Spleen (tissue), 11 donors: Measurements from ENCODE around the gene UBQLN1. TPM values are rescaled to one million over a fixed set of nuclear protein-coding genes. Genes with fewer than 3 reads are reported as not detected.

Experiments
- DNase-seq: peaks from one replicate; pipeline ENCODE4 v3.0.0-alpha.2; 2020
- H3K27ac ChIP-seq, 8 donors: fragments of 200-600 bp; sonication (generic) in 7 of 8; 1 replicate in 4 of 8; 2 replicates in 4 of 8; pipeline versions ENCODE4 v1.5.0 to v1.8.0; 2016 to 2021; ENCODE audit warnings: inconsistent platforms in 4 of 8, mild to moderate bottlenecking in 4 of 8, moderate library complexity in 1 of 8
- H3K27me3 ChIP-seq, 7 donors: fragments of 200-600 bp; sonication (generic) in 6 of 7; replicated peaks in 1 of 7; 1 replicate in 4 of 7; 2 replicates in 3 of 7; pipeline versions ENCODE4 v1.5.0 to v1.8.0; 2016 to 2021; ENCODE audit warnings: inconsistent platforms in 3 of 7, mild to moderate bottlenecking in 1 of 7
- H3K36me3 ChIP-seq, 6 donors: fragments of 200-600 bp; sonication (generic) in 5 of 6; 1 replicate in 4 of 6; 2 replicates in 2 of 6; pipeline versions ENCODE4 v1.5.0 to v1.8.0; 2016 to 2021; ENCODE audit warnings: inconsistent platforms in 2 of 6
- H3K4me1 ChIP-seq, 6 donors: fragments of 200-600 bp; sonication (generic) in 5 of 6; 1 replicate in 3 of 6; 2 replicates in 3 of 6; pipeline versions ENCODE4 v1.5.0 to v1.8.0; 2016 to 2021; ENCODE audit warnings: inconsistent platforms in 3 of 6
- H3K4me3 ChIP-seq, 8 donors: fragments of 200-600 bp; sonication (generic) in 7 of 8; 1 replicate in 4 of 8; 2 replicates in 4 of 8; pipeline versions ENCODE4 v1.5.0 to v1.8.0; 2016 to 2021; ENCODE audit warnings: inconsistent platforms in 4 of 8, mild to moderate bottlenecking in 4 of 8, moderate library complexity in 2 of 8
- H3K9me3 ChIP-seq, 8 donors: fragments of 200-600 bp; sonication (generic) in 7 of 8; 1 replicate in 4 of 8; 2 replicates in 4 of 8; pipeline versions ENCODE4 v1.5.0 to v1.8.0; 2016 to 2021; ENCODE audit warnings: inconsistent platforms in 4 of 8
- CTCF ChIP-seq, 11 experiments: fragments of 200-600 bp in 7 of 11; fragments of 450-650 bp in 4 of 11; sonication (generic) in 4 of 11; IDR thresholded peaks in 8 of 11; conservative IDR thresholded peaks in 3 of 11; 1 replicate in 7 of 11; 2 replicates in 4 of 11; pipeline versions ENCODE4 v1.4.0 to v1.8.0; 2016 to 2021; ENCODE audit warnings: antibody characterized with exemption in 11 of 11, inconsistent platforms in 4 of 11, mild to moderate bottlenecking in 1 of 11
- POLR2A ChIP-seq, 3 donors: fragments of 450-650 bp; IDR thresholded peaks; one replicate each; pipeline ENCODE4 v1.5.1; 2017; ENCODE audit warnings: antibody characterized with exemption in 3 of 3, mild to moderate bottlenecking in 1 of 3
- POLR2AphosphoS5 ChIP-seq, 3 donors: sonication (generic); formaldehyde crosslinking; IDR thresholded peaks; one replicate each; pipeline ENCODE4 v1.5.1; 2017; ENCODE audit warnings: antibody characterized with exemption in 3 of 3
- WGBS, 5 donors: extraction: QIAGEN DNeasy Blood & Tissue Kit in 3 of 5; methylation state at CpG; one replicate each; pipeline versions ENCODE4 v1.1.5 to v1.1.7; 2013 to 2018; 5-methylcytosine and 5-hydroxymethylcytosine counted together
- intact Hi-C: fragments of 100-400 bp; cut with DNase I; formaldehyde crosslinking; loops from one replicate; pipeline ENCODE4 v1.15.0; 2023; ENCODE audit warnings: low total_unique reads
- polyA plus RNA-seq, 3 donors: library from polyadenylated mRNA; stranded (reverse); fragments of 200-250 nt; gene quantifications; one replicate each; pipeline ENCODE4 v1.2.1, GENCODE V29; 2013
- total RNA-seq, 7 donors: library from RNA; depleted of rRNA in 3 of 7; stranded (reverse); fragments of >200 nt in 3 of 7; fragmentation: NEBNext Ultra II Directional in 4 of 7; extraction: Animal tissue kit (Norgen Biotek cat#: 25700) in 4 of 7; gene quantifications; one replicate each; pipeline versions ENCODE4 v1.1.0 to v1.2.1, GENCODE V29; 2016 to 2021
- donor health status: healthy with polysubstance abuse.
- donor health status: DM: no; HTN: no; CAD: no; lungs with moderate emphysema.
- donor health status: DM: no; HTN: no; CAD: no.
- donor health status: Bipolar disorder and iron deficiency.
- donor health status: healthy.
- donor health status: DM: no; HTN: no; CAD: no.
- donor health status: DM: yes; HTN: yes; CAD: no.

Gene UBQLN1
- total and polyA plus RNA-seq, 10 donors = 19.9 to 93.4 (median 82.1) TPM

DNA sequence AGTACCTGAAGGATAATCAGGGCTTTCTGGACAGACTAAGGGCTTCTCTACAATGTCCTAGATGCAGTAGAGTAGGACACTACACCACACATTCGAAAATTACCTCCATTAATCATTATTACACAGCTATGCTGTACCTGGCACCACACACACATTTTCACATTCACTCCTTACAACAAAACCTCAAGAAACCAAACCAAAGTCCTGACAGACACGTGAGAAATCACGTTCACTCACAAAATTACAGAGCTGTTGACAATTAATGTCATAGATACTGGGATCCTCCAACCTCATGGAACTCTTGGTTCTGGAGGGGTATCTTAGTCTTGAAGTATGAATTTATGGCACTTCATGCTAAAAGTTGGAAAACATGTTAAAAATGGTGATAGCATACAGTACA, 16.3 kb downstream of the UBQLN1 start:
- 82 to 95% (median 88%) methylated on average over 3 of the region's 3 CpGs for WGBS, 5 donors
- TF ChIP-seq CTCF (IDR thresholded peaks at IDR 0.05 in 8 of 11, conservative IDR thresholded peaks at IDR 0.05 in 3 of 11) (no peak), POLR2AphosphoS5 (IDR thresholded peaks at IDR 0.05) (no peak), POLR2A (IDR thresholded peaks at IDR 0.05) (no peak)
- Histone ChIP-seq H3K9me3 (no peaks in the 10 kb centered on the region), H3K36me3 (no peaks in the 10 kb centered on the region), H3K4me3 (no peak overlapping the region), H3K4me1 (peaks cover 28 to 100% (median 89%) of the 10 kb centered on the region in 6 donors), H3K27ac (no peak overlapping the region), H3K27me3 (no peaks in the 10 kb centered on the region)
- no peak for DNase-seq
- intact Hi-C loops = no loop called here

DNA sequence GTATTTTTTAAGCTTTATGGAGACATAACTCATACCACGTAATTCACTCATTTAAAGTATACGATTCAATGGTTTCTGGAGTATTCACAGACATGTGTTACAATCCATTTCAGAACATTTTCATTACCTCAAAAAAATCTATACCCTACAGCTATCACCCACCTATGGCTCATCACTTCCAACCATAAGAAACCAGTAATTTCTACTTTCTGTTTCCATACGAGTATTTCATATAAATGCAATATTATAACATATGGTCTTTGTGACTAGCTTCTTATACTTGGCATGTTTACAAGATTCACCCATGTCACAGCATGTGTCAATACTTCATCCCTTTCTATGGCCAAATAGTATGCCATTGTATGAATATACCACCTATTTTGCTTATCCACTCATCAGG, 18.8 kb downstream of the UBQLN1 start:
- DNase-seq = no peak
- Histone ChIP-seq H3K36me3 (peaks cover 0 to 14% (median 4%) of the 10 kb centered on the region in 6 donors), H3K27ac (no peak overlapping the region), H3K4me3 (no peak overlapping the region), H3K27me3 (no peaks in the 10 kb centered on the region), H3K4me1 (peaks cover 19 to 91% (median 67%) of the 10 kb centered on the region in 6 donors), H3K9me3 (no peaks in the 10 kb centered on the region)
- TF ChIP-seq POLR2AphosphoS5 (IDR thresholded peaks at IDR 0.05) = no peak
- no peak for TF ChIP-seq CTCF (IDR thresholded peaks at IDR 0.05 in 8 of 11, conservative IDR thresholded peaks at IDR 0.05 in 3 of 11)
- TF ChIP-seq POLR2A (IDR thresholded peaks at IDR 0.05) = no peak
- intact Hi-C loops = no loop called here
- 80 to 87% (median 82%) methylated on average over 3 of the region's 3 CpGs for WGBS, 5 donors

DNA sequence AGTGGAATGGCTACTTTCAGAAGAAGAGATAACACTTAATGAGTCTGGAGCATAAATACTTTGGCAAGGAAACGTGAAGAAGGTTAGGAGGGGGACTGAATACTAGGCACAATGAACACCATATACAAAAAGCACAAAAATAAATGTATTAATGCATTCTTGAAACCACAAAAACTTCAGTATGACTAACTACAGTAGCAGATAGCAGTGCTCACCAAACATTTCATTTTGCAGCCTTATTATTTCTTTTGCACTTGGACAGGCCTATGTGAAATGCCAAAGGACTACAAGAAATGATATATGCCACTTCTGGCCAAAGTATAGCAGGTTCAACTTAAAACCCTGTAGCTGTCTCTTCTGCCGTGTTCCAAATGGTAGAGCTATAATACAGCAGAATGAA, 26.3 kb downstream of the UBQLN1 start:
- Histone ChIP-seq H3K36me3 (peaks cover 0 to 87% (median 57%) of the 10 kb centered on the region in 6 donors), H3K9me3 (no peaks in the 10 kb centered on the region), H3K27me3 (no peaks in the 10 kb centered on the region), H3K27ac (no peak overlapping the region), H3K4me3 (no peak overlapping the region), H3K4me1 (peaks cover 0 to 28% (median 0%) of the 10 kb centered on the region in 6 donors)
- 67 to 88% (median 86%) methylated on average over 2 of the region's 2 CpGs for WGBS, 5 donors
- no peak for TF ChIP-seq CTCF (IDR thresholded peaks at IDR 0.05 in 8 of 11, conservative IDR thresholded peaks at IDR 0.05 in 3 of 11)
- TF ChIP-seq POLR2A (IDR thresholded peaks at IDR 0.05) = no peak
- TF ChIP-seq POLR2AphosphoS5 (IDR thresholded peaks at IDR 0.05) = no peak
- intact Hi-C loops = no loop called here
- DNase-seq = no peak

- peaks cover 0 to 16% (median 0%) of the 10 kb centered on the region in 6 donors for H3K4me1 ChIP-seq
- intact Hi-C loops = no loop called here
- H3K27ac ChIP-seq = no peak overlapping the region
- 84 to 100% (median 97%) methylated on average over 1 of the region's 1 CpG for WGBS, 5 donors
- peaks cover 0 to 99% (median 64%) of the 10 kb centered on the region in 6 donors for H3K36me3 ChIP-seq
- H3K27me3 ChIP-seq = no peaks in the 10 kb centered on the region
- H3K9me3 ChIP-seq = no peaks in the 10 kb centered on the region
- no peak overlapping the region for H3K4me3 ChIP-seq
- DNase-seq = no peak
- TF ChIP-seq CTCF (IDR thresholded peaks at IDR 0.05 in 8 of 11, conservative IDR thresholded peaks at IDR 0.05 in 3 of 11) (no peak), POLR2AphosphoS5 (IDR thresholded peaks at IDR 0.05) (no peak), POLR2A (IDR thresholded peaks at IDR 0.05) (no peak)
Observed at GRCh38 chr9:83680233-83680632, 27.5 kb downstream of the UBQLN1 start.
